Loucy (cell line): ENCODE data around the gene CREBBP.

Experiments used
- H2AFZ ChIP-seq: fragments of 200-600 bp; sonication (generic); 2 replicates; pipeline ENCODE4 v1.6.0; 2016; ENCODE audit warnings: antibody characterized with exemption, mild to moderate bottlenecking, low read length, moderate library complexity
- H3F3A ChIP-seq: fragments of 200-600 bp; 2 replicates; pipeline ENCODE4 v1.6.0; 2016; ENCODE audit warnings: antibody characterized with exemption, low read depth, mild to moderate bottlenecking
- H3K27me3 ChIP-seq: fragments of 200-600 bp; sonication (generic); 2 replicates; pipeline ENCODE4 v1.6.1; 2014; ENCODE audit warnings: low read length, mild to moderate bottlenecking; ENCODE audit not compliant: insufficient read depth, poor library complexity, severe bottlenecking
- H3K36me3 ChIP-seq: fragments of 200-600 bp; sonication (generic); 2 replicates; pipeline ENCODE4 v1.6.1; 2016; ENCODE audit warnings: low read length; ENCODE audit not compliant: insufficient read depth
- H3K4me1 ChIP-seq: fragments of 200-600 bp; sonication (generic); 2 replicates; pipeline ENCODE4 v1.5.1; 2014; ENCODE audit warnings: low read length, mild to moderate bottlenecking; ENCODE audit not compliant: insufficient read depth, poor library complexity, severe bottlenecking
- H3K4me2 ChIP-seq: fragments of 200-600 bp; sonication (generic); 2 replicates; pipeline ENCODE4 v1.6.0; 2014; ENCODE audit warnings: antibody characterized with exemption, low read length, low read depth, mild to moderate bottlenecking; ENCODE audit not compliant: poor library complexity, severe bottlenecking
- H3K4me3 ChIP-seq: fragments of 200-600 bp; sonication (generic); 2 replicates; pipeline ENCODE4 v1.5.1; 2014; ENCODE audit warnings: low read length, mild to moderate bottlenecking, mixed read lengths; ENCODE audit not compliant: poor library complexity, severe bottlenecking
- H3K79me2 ChIP-seq: fragments of 200-600 bp; sonication (generic); 2 replicates; pipeline ENCODE4 v1.6.1; 2014; ENCODE audit warnings: low read length; ENCODE audit not compliant: insufficient read depth
- H3K9ac ChIP-seq: fragments of 200-600 bp; sonication (generic); 2 replicates; pipeline ENCODE4 v1.6.0; 2014; ENCODE audit warnings: mild to moderate bottlenecking, low read depth, low read length, moderate library complexity; ENCODE audit not compliant: poor library complexity, severe bottlenecking
- H3K9me2 ChIP-seq: fragments of 200-600 bp; sonication (generic); replicated peaks from 2 replicates; pipeline ENCODE4 v1.6.1; 2016; ENCODE audit warnings: low read depth, low read length, mixed read lengths
- H3K9me3 ChIP-seq: fragments of 200-600 bp; sonication (generic); 2 replicates; pipeline ENCODE4 v1.6.1; 2014; ENCODE audit warnings: mild to moderate bottlenecking, antibody characterized with exemption, low read length, low read depth; ENCODE audit not compliant: insufficient read depth
- H4K20me1 ChIP-seq: fragments of 200-600 bp; sonication (generic); 2 replicates; pipeline ENCODE4 v1.6.0; 2014; ENCODE audit warnings: antibody characterized with exemption, low read length, mild to moderate bottlenecking; ENCODE audit not compliant: insufficient read depth, poor library complexity, severe bottlenecking
- EZH2phosphoT487 ChIP-seq: fragments of 200-600 bp; IDR thresholded peaks from 2 replicates; pipeline ENCODE4 v1.6.1; 2018; ENCODE audit warnings: antibody characterized with exemption, mild to moderate bottlenecking, moderate library complexity, borderline replicate concordance
- TF ChIP-seq, protein P1 (sequence below): fragments of 200-600 bp; sonication (generic); conservative IDR thresholded peaks from 2 replicates; pipeline ENCODE4 v1.5.1; 2014; ENCODE audit warnings: mild to moderate bottlenecking, antibody characterized with exemption, low read length

Gene CREBBP

DNA sequence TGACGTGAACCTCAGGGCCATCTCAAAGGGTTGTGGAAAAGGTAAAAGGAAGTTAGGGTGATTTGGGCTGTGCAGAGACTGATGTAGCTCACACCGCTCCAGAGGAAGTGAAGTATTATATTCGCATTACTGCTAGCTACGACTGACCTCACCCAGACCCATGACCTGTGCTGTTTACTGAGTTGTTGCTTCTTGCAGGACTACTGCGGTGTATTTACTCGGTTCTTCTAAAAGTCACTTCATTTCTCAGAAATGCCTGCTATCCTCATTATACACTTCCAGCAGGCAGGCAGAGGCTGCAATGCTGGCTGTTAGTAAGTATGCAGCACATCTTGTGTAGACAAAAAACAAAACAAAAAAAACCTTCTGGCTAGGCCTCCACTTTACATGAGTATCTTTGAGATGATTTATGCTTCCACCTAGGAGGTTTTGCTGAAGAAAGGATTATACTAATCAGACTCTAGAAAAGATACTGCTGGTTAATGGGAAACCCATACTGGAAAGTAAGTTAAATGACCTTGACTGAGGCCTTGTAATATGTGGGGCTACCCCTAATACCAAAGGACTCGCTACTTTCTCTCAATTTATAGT, 76.0 kb downstream of the CREBBP start:
- Histone ChIP-seq H2AFZ (no peak overlapping the region), H3K36me3 (peaks cover 18% of the 10 kb centered on the region; the same call in 1 of the 2 replicates), H3K9me3 (no peaks in the 10 kb centered on the region), H3K9ac (no peak overlapping the region), H3K27me3 (no peaks in the 10 kb centered on the region), H3K9me2 (no peaks in the 10 kb centered on the region), H4K20me1 (peaks cover 11% of the 10 kb centered on the region), H3F3A (no peaks in the 10 kb centered on the region), H3K4me3 (no peak overlapping the region), H3K4me1 (no peaks in the 10 kb centered on the region), H3K79me2 (peaks cover 36% of the 10 kb centered on the region), H3K4me2 (no peak overlapping the region)
- no peak for TF ChIP-seq EZH2phosphoT487
- TF ChIP-seq, protein P1, sequence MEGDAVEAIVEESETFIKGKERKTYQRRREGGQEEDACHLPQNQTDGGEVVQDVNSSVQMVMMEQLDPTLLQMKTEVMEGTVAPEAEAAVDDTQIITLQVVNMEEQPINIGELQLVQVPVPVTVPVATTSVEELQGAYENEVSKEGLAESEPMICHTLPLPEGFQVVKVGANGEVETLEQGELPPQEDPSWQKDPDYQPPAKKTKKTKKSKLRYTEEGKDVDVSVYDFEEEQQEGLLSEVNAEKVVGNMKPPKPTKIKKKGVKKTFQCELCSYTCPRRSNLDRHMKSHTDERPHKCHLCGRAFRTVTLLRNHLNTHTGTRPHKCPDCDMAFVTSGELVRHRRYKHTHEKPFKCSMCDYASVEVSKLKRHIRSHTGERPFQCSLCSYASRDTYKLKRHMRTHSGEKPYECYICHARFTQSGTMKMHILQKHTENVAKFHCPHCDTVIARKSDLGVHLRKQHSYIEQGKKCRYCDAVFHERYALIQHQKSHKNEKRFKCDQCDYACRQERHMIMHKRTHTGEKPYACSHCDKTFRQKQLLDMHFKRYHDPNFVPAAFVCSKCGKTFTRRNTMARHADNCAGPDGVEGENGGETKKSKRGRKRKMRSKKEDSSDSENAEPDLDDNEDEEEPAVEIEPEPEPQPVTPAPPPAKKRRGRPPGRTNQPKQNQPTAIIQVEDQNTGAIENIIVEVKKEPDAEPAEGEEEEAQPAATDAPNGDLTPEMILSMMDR: no peak

DNA sequence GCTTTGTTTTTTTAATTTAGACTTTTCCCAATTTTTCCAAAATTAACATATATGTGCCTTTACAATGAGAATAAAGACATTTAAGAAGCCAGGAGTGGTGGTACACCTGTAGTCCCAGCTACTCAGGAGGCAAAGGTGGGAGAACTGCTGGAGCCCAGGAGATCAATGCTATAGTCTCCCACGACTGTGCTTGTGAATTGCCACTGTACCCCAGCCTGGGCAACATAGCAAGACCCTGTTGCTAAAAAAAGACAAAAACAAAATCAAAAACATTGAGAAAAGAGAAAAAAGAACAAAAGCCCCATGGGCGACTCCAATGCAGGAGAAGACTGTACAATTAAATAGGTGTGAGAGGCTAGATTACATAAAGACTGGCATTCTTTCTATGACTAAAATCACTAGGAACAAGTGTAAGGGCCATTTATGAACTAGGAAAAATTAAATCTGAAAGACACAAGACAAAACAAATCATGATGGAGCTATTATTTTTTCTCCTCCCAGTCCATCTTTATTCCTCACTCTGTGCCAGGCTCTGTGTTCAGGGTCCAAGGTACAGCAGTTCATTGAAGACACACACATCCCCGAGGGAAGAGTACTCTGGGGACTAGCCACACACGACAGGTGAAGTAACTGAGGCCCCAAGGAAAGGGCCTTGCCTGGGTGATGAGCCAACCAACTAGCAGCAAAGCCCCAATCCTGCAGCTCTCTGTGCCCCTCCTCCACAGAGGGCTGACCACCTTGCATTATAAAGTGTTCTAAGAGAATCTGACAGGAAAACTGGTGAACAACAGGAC, 79.8 kb downstream of the CREBBP start:
- Histone ChIP-seq H3K4me1 (no peaks in the 10 kb centered on the region), H3F3A (no peaks in the 10 kb centered on the region), H3K79me2 (peaks cover 56% of the 10 kb centered on the region), H3K9ac (no peak overlapping the region), H2AFZ (no peak overlapping the region), H3K9me2 (no peaks in the 10 kb centered on the region), H3K36me3 (no peaks in the 10 kb centered on the region), H3K4me2 (no peak overlapping the region), H3K4me3 (no peak overlapping the region), H3K9me3 (no peaks in the 10 kb centered on the region), H4K20me1 (peaks cover 27% of the 10 kb centered on the region), H3K27me3 (no peaks in the 10 kb centered on the region)
- TF ChIP-seq EZH2phosphoT487: no peak
- TF ChIP-seq, protein P1: no peak

DNA sequence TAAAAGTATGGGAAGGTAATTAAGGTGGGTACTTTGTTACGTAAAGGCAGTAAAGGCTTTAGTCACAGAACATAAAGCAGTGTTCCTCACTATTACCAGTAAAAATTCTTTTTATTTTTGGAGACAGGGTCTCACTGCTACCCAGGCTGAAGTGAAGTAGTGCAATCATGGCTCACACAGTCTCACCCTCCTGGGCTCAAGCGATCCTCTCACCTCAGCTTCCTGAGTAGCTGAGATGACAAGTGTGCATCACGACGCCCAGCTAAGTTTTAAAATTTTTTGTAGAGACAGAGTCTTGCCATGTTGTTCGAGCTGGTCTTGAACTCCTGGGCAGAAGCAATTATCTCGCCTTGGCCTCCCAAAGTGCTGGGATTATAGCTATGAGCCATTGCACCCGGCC, 80.5 kb downstream of the CREBBP start:
- H3K4me2 ChIP-seq: no peak overlapping the region

More for the DNA sequence above, 80.5 kb downstream of the CREBBP start:
- H3K9me2 ChIP-seq: no peaks in the 10 kb centered on the region
- peaks cover 61% of the 10 kb centered on the region for H3K79me2 ChIP-seq
- H3K9me3 ChIP-seq: no peaks in the 10 kb centered on the region
- H3K36me3 ChIP-seq: no peaks in the 10 kb centered on the region
- no peaks in the 10 kb centered on the region for H3F3A ChIP-seq
- no peak for TF ChIP-seq EZH2phosphoT487
- TF ChIP-seq, protein P1: no peak
- no peak overlapping the region for H3K4me3 ChIP-seq
- no peak overlapping the region for H2AFZ ChIP-seq
- H3K27me3 ChIP-seq: no peaks in the 10 kb centered on the region
- no peak overlapping the region for H3K9ac ChIP-seq
- no peaks in the 10 kb centered on the region for H3K4me1 ChIP-seq
- peaks cover 27% of the 10 kb centered on the region for H4K20me1 ChIP-seq
